K562 (cell line): ENCODE data around the gene ESRRB. TPM values are rescaled to one million over a fixed set of nuclear protein-coding genes. Genes with fewer than 3 reads are reported as not detected.
A peak's percentile ranks its signal among the peaks of the same experiment; 100 is the strongest.

ENCODE experiments used
- ATAC-seq: fragments of 200-7000 bp; cut with Tn5 transposase; 3 replicates; pipeline ENCODE4 v1.9.1; 2020; ENCODE audit warnings: moderate library complexity
- BruUV-seq: library from RNA; stranded (reverse); fragments of 400-500 nt; replicated peaks from 2 replicates; lab custom pipeline; 2021; lab: Mats Ljungman, UMichigan
- CTCF ChIA-PET: fragments of 300-600 bp; formaldehyde crosslinking; extraction: SDS; loops from one replicate; lab custom pipeline; 2021; ENCODE audit warnings: low intra/inter-chr PET ratio; lab: Yijun Ruan, JAX
- POLR2A ChIA-PET: fragments of 300-600, 350-650 bp; sonication (Branson Sonifier 250); formaldehyde crosslinking; extraction: SDS; loops from one replicate; lab custom pipeline; 2021; ENCODE audit warnings: antibody characterized with exemption, inconsistent platforms; lab: Yijun Ruan, JAX
- DNase-seq, 4 experiments: peaks; one replicate each; pipeline versions ENCODE4 v3.0.0 to v3.0.0-alpha.2; 2011 to 2018; ENCODE audit warnings: low spot score in 3 of 4, mixed read lengths in 3 of 4; ENCODE audit errors: extremely low read depth in 1 of 4
- FAIRE-seq: peaks from 2 replicates; lab custom pipeline; 2011; peaks lifted over from hg19 to GRCh38; lab: Jason Lieb, UNC
- H2AFZ ChIP-seq: 2 replicates; pipeline ENCODE4 v1.6.0; 2011; ENCODE audit warnings: low read depth, low read length, control low read depth, inconsistent platforms
- H3K27ac ChIP-seq: fragments of 200-600 bp; 3 replicates; pipeline ENCODE4 v1.8.0; 2011; ENCODE audit warnings: low read depth, mild to moderate bottlenecking, control low read depth, inconsistent platforms, low read length, moderate library complexity, mixed read lengths; ENCODE audit errors: extremely low read depth
- H3K27me3 ChIP-seq, 2 experiments: fragments of 300-600 bp in 1 of 2; 2 replicates in 1 of 2; 3 replicates in 1 of 2; pipeline versions ENCODE4 v1.6.0 to v1.8.0; 2011; ENCODE audit warnings: inconsistent platforms in 2 of 2, low read length in 2 of 2, mild to moderate bottlenecking in 1 of 2, mixed read lengths in 1 of 2, moderate library complexity in 1 of 2; ENCODE audit not compliant: control insufficient read depth in 2 of 2, insufficient read depth in 2 of 2
- H3K36me3 ChIP-seq: fragments of 300-600 bp; 3 replicates; pipeline ENCODE4 v1.8.0; 2011; ENCODE audit warnings: mild to moderate bottlenecking, low read length, inconsistent platforms; ENCODE audit not compliant: control insufficient read depth, insufficient read depth
- H3K4me1 ChIP-seq, 2 experiments: fragments of 200-600 bp in 1 of 2; replicated peaks in 1 of 2; 2 replicates in 1 of 2; 3 replicates in 1 of 2; pipeline versions ENCODE4 v1.5.1 to v1.8.0; 2011; ENCODE audit warnings: inconsistent platforms in 2 of 2, low read length in 2 of 2, mild to moderate bottlenecking in 1 of 2, mixed read lengths in 1 of 2, moderate library complexity in 1 of 2; ENCODE audit not compliant: control insufficient read depth in 2 of 2, insufficient read depth in 2 of 2
- H3K4me2 ChIP-seq: 2 replicates; pipeline ENCODE4 v1.6.1; 2011; ENCODE audit warnings: low read length, control low read depth, inconsistent platforms, mixed read lengths; ENCODE audit not compliant: insufficient read depth
- H3K4me3 ChIP-seq: fragments of 200-600 bp; sonication (generic), shearing (Covaris generic); 2 replicates; pipeline ENCODE4 v1.5.1; 2016; ENCODE audit warnings: control low read depth, inconsistent platforms
- H3K79me2 ChIP-seq: fragments of 200-600 bp; 3 replicates; pipeline ENCODE4 v1.8.0; 2011; ENCODE audit warnings: low read length, inconsistent platforms; ENCODE audit not compliant: control insufficient read depth, insufficient read depth
- H3K9ac ChIP-seq, 2 experiments: 2 replicates each; pipeline versions ENCODE4 v1.6.0 to v1.6.1; 2011; ENCODE audit warnings: low read depth in 2 of 2, low read length in 2 of 2, control low read depth in 1 of 2, inconsistent platforms in 1 of 2, mild to moderate bottlenecking in 1 of 2, mixed read lengths in 1 of 2; ENCODE audit not compliant: insufficient read depth in 1 of 2
- H3K9me1 ChIP-seq: one replicate; pipeline ENCODE4 v1.6.0; 2011; ENCODE audit warnings: inconsistent platforms, mild to moderate bottlenecking, low read length, moderate library complexity; ENCODE audit not compliant: control insufficient read depth, insufficient read depth
- H3K9me3 ChIP-seq: replicated peaks from 2 replicates; pipeline ENCODE4 v1.5.1; 2011; ENCODE audit warnings: low read depth, low read length, inconsistent platforms; ENCODE audit not compliant: control insufficient read depth, insufficient read depth
- H4K20me1 ChIP-seq: replicated peaks from 2 replicates; pipeline ENCODE4 v1.6.1; 2011; ENCODE audit warnings: low read length, inconsistent platforms, mixed read lengths; ENCODE audit not compliant: control insufficient read depth, insufficient read depth
- DIDO1 ChIP-seq: fragments of 450-650 bp; IDR thresholded peaks from 2 replicates; pipeline ENCODE4 v1.6.1; 2016; ENCODE audit warnings: low read depth, missing biosample characterization, missing genetic modification characterization
- FOXJ3 ChIP-seq: sonication (generic); formaldehyde crosslinking; IDR thresholded peaks from 2 replicates; pipeline ENCODE4 v1.4.0; 2020; ENCODE audit warnings: mild to moderate bottlenecking, missing genetic modification reagents
- JUN ChIP-seq, 2 experiments: sonication (generic) in 1 of 2; formaldehyde crosslinking in 1 of 2; IDR thresholded peaks; 2 replicates each; pipeline versions ENCODE4 v1.6.1 to v1.8.0; 2012 to 2022; ENCODE audit warnings: borderline replicate concordance in 2 of 2, mild to moderate bottlenecking in 2 of 2, improper control_type of control experiment in 1 of 2, low read depth in 1 of 2, low read length in 1 of 2, missing genetic modification reagents in 1 of 2
- MYC ChIP-seq, 2 experiments: fragments of 250-450 bp in 1 of 2; sonication (Bioruptor Pico) in 1 of 2; IDR thresholded peaks; 2 replicates each; pipeline versions ENCODE4 v1.5.1 to v1.6.1; 2012 to 2021; ENCODE audit warnings: low read depth in 2 of 2, borderline replicate concordance in 1 of 2, improper control_type of control experiment in 1 of 2, low read length in 1 of 2, mild to moderate bottlenecking in 1 of 2, moderate library complexity in 1 of 2
- NRF1 ChIP-seq, 2 experiments: fragments of 450-650 bp; IDR thresholded peaks in 1 of 2; conservative IDR thresholded peaks in 1 of 2; 2 replicates each; pipeline ENCODE4 v1.6.1; 2014; ENCODE audit warnings: mild to moderate bottlenecking in 2 of 2
- POLR3A ChIP-seq: IDR thresholded peaks from 2 replicates; pipeline ENCODE4 v1.6.1; 2011; ENCODE audit warnings: borderline replicate concordance, mild to moderate bottlenecking, moderate library complexity; ENCODE audit not compliant: insufficient read length, insufficient read depth; ENCODE audit errors: extremely low read depth
- TOE1 ChIP-seq, 2 experiments: fragments of 450-650 bp in 1 of 2; sonication (generic) in 1 of 2; formaldehyde crosslinking in 1 of 2; IDR thresholded peaks; 2 replicates each; pipeline versions ENCODE4 v1.7.1 to v1.8.0; 2016 to 2022; ENCODE audit warnings: borderline replicate concordance in 2 of 2, mild to moderate bottlenecking in 2 of 2, antibody characterized with exemption in 1 of 2, inconsistent platforms in 1 of 2, low read depth in 1 of 2, missing genetic modification reagents in 1 of 2, moderate library complexity in 1 of 2
- ZNF12 ChIP-seq: sonication (generic); formaldehyde crosslinking; IDR thresholded peaks from 2 replicates; pipeline ENCODE4 v1.4.0; 2020; ENCODE audit warnings: mild to moderate bottlenecking, missing genetic modification reagents
- ZNF197 ChIP-seq: fragments of 200-800 bp; sonication (Bioruptor generic); IDR thresholded peaks from 2 replicates; pipeline ENCODE4 v1.6.1; 2016; ENCODE audit warnings: low read depth, missing genetic modification characterization, missing compliant biosample characterization
- WGBS: fragments of 100-300 bp; shearing (Covaris generic); methylation state at CpG from one replicate; pipeline ENCODE4 v1.1.6; 2016; ENCODE audit warnings: low coverage, mixed read lengths; ENCODE audit not compliant: insufficient coverage; ENCODE audit errors: missing lambda C conversion rate; 5-methylcytosine and 5-hydroxymethylcytosine counted together
- in situ Hi-C: fragments of 300-500 bp; cut with MboI; formaldehyde crosslinking; loops from 4 replicates; pipeline ENCODE4 v1.15.0; 2018; ENCODE audit warnings: inconsistent platforms, mixed read lengths
- intact Hi-C: fragments of 100-400 bp; cut with micrococcal nuclease; formaldehyde crosslinking; loops from 2 replicates; pipeline ENCODE4 v1.14.2; 2022
- polyA plus RNA-seq, 8 experiments: library from polyadenylated mRNA; depleted of rRNA in 4 of 8; stranded (reverse) in 5 of 8; unstranded in 3 of 8; fragments of >200 nt; fragmentation: Nextera tagmentation in 2 of 8; fragmentation: Illumina TruSeq in 1 of 8; extraction: Ambion mirVana in 2 of 8; extraction: Trizol in 1 of 8; gene quantifications; 2 replicates each; pipeline versions ENCODE4 v1.2.1 to v1.2.3, GENCODE V29; 2011 to 2014; ENCODE audit warnings: inconsistent platforms in 1 of 8, missing spikeins in 1 of 8
- total RNA-seq, 7 experiments: library from RNA; depleted of rRNA in 6 of 7; stranded (reverse); fragments of >200 nt in 6 of 7; fragmentation: Illumina TruSeq in 2 of 7; extraction: Trizol in 2 of 7; gene quantifications; 2 replicates each; pipeline versions ENCODE4 v1.2.1 to v1.2.3, GENCODE V29; 2011 to 2021; ENCODE audit warnings: low replicate concordance in 1 of 7
- TF ChIP-seq, protein P1 (sequence below): fragments of 450-650 bp; IDR thresholded peaks from 2 replicates; pipeline ENCODE4 v1.6.1; 2014; ENCODE audit warnings: low read depth, mild to moderate bottlenecking, moderate library complexity, borderline replicate concordance
- TF ChIP-seq, protein P2 (sequence below): fragments of 250-450 bp; sonication (Bioruptor Pico); IDR thresholded peaks from 2 replicates; pipeline ENCODE4 v1.6.1; 2021; ENCODE audit warnings: mild to moderate bottlenecking
- TF ChIP-seq, protein P3 (sequence below): fragments of 450-650 bp; formaldehyde crosslinking; IDR thresholded peaks from 2 replicates; pipeline ENCODE4 v1.4.0; 2022; ENCODE audit warnings: missing genetic modification characterization
- TF ChIP-seq, protein P4 (sequence below): sonication (generic); formaldehyde crosslinking; IDR thresholded peaks from 2 replicates; pipeline ENCODE4 v1.8.1; 2023; ENCODE audit warnings: mild to moderate bottlenecking, missing genetic modification reagents

Gene ESRRB
- total and polyA plus RNA-seq, 9 of the 15 experiments (the other 6 are each of a cell fraction or from before 2014, with no cell fraction given) = 3.2 to 24.7 (median 14.5) TPM

DNA sequence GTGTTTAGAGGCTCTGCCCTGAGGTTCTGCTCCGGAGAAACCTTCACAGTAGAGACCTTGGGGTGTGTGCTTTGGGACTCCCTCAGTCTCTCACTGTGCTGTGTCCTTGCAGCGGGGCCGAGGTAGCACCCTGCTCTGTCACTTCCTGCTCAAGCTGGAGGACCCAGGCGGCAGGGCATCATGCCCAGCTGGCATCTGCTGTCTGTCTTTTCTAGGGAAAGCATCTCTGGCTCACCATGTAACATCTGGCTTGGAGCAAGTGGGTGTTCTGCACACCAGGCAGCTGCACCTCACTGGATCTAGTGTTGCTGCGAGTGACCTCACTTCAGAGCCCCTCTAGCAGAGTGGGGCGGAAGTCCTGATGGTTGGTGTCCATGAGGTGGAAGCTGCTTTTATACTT, 124.5 kb downstream of the ESRRB start (continued):
- TF ChIP-seq MYC (IDR thresholded peaks at IDR 0.05; ENCODE audit: low read depth, low read length) = no peak
- TF ChIP-seq MYC (CRISPR knock-in tag; IDR thresholded peaks at IDR 0.05; ENCODE audit: borderline replicate concordance, low read depth) = no peak

DNA sequence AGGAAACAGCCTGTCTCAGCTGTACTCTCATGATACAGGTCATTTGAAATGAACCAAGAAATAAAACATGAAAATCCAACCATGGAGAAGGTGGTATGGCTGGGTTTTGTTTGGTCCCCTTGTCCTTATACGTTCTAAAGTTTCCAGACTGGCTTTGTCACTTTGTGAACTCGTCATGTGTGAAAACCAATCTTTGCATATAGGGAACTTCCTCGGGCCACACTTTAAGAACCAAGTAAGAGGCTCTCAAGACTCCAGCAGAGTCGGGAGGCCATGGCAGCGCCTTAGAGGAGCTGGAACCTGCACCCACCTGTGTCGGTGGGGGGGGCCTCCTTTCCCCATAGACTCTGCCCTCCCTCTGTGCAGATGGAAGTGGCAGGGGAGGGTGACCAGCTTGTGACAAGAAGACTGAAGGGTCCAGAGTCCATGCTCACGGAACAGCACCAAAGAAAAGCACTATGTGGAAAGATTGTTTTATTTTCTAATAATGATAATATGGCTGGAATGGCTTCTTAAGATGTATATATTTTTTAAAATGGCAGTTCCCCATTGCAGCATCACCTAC, 125.3 kb downstream of the ESRRB start:
- H3K36me3 ChIP-seq = no peaks in the 10 kb centered on the region
- DNase-seq (no peak), FAIRE-seq (no peak), ATAC-seq (no peak)
- H3K4me3 ChIP-seq = no peak overlapping the region
- H3K79me2 ChIP-seq = no peaks in the 10 kb centered on the region
- H3K27ac ChIP-seq = no peak overlapping the region
- TSS peak; percentile 40 for BruUV-seq
- no peak overlapping the region for H2AFZ ChIP-seq
- H3K27me3 ChIP-seq = peaks cover 0 to 6% of the 10 kb centered on the region in 2 experiments; a peak in 1 of 5 replicates
- WGBS = 36% methylated on average over 4 of the region's 7 CpGs
- intact Hi-C loops (no loop called here), in situ Hi-C loops (no loop called here)
- POLR2A ChIA-PET = no interaction called here
- H3K4me2 ChIP-seq = no peak overlapping the region
- H3K9ac ChIP-seq = no peak overlapping the region
- H3K4me1 ChIP-seq = no peaks in the 10 kb centered on the region
- H4K20me1 ChIP-seq = no peaks in the 10 kb centered on the region
- no peaks in the 10 kb centered on the region for H3K9me1 ChIP-seq
- CTCF ChIA-PET = no interaction called here
- no peaks in the 10 kb centered on the region for H3K9me3 ChIP-seq
- TF ChIP-seq, protein P1, sequence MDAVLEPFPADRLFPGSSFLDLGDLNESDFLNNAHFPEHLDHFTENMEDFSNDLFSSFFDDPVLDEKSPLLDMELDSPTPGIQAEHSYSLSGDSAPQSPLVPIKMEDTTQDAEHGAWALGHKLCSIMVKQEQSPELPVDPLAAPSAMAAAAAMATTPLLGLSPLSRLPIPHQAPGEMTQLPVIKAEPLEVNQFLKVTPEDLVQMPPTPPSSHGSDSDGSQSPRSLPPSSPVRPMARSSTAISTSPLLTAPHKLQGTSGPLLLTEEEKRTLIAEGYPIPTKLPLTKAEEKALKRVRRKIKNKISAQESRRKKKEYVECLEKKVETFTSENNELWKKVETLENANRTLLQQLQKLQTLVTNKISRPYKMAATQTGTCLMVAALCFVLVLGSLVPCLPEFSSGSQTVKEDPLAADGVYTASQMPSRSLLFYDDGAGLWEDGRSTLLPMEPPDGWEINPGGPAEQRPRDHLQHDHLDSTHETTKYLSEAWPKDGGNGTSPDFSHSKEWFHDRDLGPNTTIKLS = no peak
- TF ChIP-seq, protein P2, sequence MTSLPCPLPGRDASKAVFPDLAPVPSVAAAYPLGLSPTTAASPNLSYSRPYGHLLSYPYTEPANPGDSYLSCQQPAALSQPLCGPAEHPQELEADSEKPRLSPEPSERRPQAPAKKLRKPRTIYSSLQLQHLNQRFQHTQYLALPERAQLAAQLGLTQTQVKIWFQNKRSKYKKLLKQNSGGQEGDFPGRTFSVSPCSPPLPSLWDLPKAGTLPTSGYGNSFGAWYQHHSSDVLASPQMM (CRISPR knock-in tag) = no peak
- TF ChIP-seq, protein P3, sequence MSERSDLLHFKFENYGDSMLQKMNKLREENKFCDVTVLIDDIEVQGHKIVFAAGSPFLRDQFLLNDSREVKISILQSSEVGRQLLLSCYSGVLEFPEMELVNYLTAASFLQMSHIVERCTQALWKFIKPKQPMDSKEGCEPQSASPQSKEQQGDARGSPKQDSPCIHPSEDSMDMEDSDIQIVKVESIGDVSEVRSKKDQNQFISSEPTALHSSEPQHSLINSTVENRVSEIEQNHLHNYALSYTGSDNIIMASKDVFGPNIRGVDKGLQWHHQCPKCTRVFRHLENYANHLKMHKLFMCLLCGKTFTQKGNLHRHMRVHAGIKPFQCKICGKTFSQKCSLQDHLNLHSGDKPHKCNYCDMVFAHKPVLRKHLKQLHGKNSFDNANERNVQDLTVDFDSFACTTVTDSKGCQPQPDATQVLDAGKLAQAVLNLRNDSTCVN (CRISPR knock-in tag) = no peak
- TF ChIP-seq ZNF12 (CRISPR knock-in tag) = no peak
- TF ChIP-seq ZNF197 = no peak
- TF ChIP-seq TOE1 (IDR thresholded peaks at IDR 0.05; ENCODE audit: borderline replicate concordance) = no peak
- TF ChIP-seq TOE1 (CRISPR knock-in tag; IDR thresholded peaks at IDR 0.05; ENCODE audit: borderline replicate concordance, low read depth) = no peak
- TF ChIP-seq NRF1 (conservative IDR thresholded peaks at IDR 0.05 in 1 of 2, IDR thresholded peaks at IDR 0.05 in 1 of 2) = no peak
- TF ChIP-seq, protein P4, sequence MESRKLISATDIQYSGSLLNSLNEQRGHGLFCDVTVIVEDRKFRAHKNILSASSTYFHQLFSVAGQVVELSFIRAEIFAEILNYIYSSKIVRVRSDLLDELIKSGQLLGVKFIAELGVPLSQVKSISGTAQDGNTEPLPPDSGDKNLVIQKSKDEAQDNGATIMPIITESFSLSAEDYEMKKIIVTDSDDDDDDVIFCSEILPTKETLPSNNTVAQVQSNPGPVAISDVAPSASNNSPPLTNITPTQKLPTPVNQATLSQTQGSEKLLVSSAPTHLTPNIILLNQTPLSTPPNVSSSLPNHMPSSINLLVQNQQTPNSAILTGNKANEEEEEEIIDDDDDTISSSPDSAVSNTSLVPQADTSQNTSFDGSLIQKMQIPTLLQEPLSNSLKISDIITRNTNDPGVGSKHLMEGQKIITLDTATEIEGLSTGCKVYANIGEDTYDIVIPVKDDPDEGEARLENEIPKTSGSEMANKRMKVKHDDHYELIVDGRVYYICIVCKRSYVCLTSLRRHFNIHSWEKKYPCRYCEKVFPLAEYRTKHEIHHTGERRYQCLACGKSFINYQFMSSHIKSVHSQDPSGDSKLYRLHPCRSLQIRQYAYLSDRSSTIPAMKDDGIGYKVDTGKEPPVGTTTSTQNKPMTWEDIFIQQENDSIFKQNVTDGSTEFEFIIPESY (CRISPR knock-in tag) = no peak
- no peak for TF ChIP-seq FOXJ3
- no peak for TF ChIP-seq DIDO1
- TF ChIP-seq JUN (IDR thresholded peaks at IDR 0.05; ENCODE audit: borderline replicate concordance, low read depth, low read length) = no peak
- no peak for TF ChIP-seq JUN (CRISPR knock-in tag; IDR thresholded peaks at IDR 0.05; ENCODE audit: borderline replicate concordance)
- TF ChIP-seq POLR3A = no peak
